ENCODE results near the gene SF3B2. TPM values are rescaled to one million over a fixed set of nuclear protein-coding genes. Genes with fewer than 3 reads are reported as not detected.

The SF3B2 gene
- total and polyA plus RNA-seq, 2 donors (not counting 1 experiment from before 2014, with no cell fraction given), result 139 to 205 TPM

DNA sequence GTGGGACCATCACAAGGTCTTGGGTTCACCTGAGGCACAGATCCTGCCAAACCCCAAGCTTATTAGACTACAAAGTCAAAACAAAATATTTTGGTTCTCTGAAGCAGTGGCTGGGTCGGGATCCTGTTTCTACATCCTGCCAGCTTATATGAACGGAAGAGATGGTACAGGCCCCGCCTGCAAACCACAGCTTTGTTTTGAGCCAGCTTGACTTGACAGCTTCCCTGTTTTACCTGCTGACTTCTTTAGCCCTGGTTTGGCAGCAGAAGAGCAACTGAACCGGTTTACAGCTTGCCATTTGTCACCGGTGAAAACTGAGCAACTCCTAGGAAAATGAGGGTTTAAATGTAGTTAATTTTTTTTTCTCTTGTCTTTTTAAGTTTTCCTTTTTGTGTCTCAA lies 29.3 kb downstream of the SF3B2 start:
- peaks cover 1 to 8% of the 10 kb centered on the region in 2 experiments for H3K36me3 ChIP-seq (replicated peaks in 1 of 2; ENCODE audit: control extremely low read depth in 1 of 2, control insufficient read depth in 1 of 2, extremely low read depth in 1 of 2, insufficient read depth in 2 of 2, low read length in 1 of 2)
- ATAC-seq (ENCODE audit: low read depth) (peak; percentile 92), DNase-seq (peak; percentile 89)
- no peaks in the 10 kb centered on the region for H3K27me3 Mint-ChIP-seq
- peak overlapping the region; percentile 95 for H3K27ac Mint-ChIP-seq
- no peaks in the 10 kb centered on the region for H3K9me3 Mint-ChIP-seq (ENCODE audit: insufficient read depth)
- CTCF ChIA-PET, result interaction anchor here (1.1 to 6.6 kb wide), 13 partner anchors 12 to 305 kb away, joined by 3 to 98 read pairs (median 6); partner anchors contain the start of gene PACS1
- peak overlapping the region; percentile 80 for H3K4me3 Mint-ChIP-seq
- peak overlapping the region in 4 of 5 experiments; percentile 27 to 60 (median 42) for H3K4me3 ChIP-seq (ENCODE audit: control extremely low read depth in 1 of 5, extremely low read depth in 1 of 5, insufficient read depth in 1 of 5, low read depth in 2 of 5, low read length in 4 of 5)
- peaks cover 92% of the 10 kb centered on the region for H3K4me1 Mint-ChIP-seq
- no peaks in the 10 kb centered on the region for H3K9me3 ChIP-seq (ENCODE audit: control extremely low read depth in 1 of 3, control insufficient read depth in 2 of 3, insufficient read depth in 1 of 3, low read length in 2 of 3)
- WGBS (ENCODE audit: insufficient coverage), result 0% methylated on average over 4 of the region's 5 CpGs
- peak overlapping the region; percentile 59 for H3K9ac ChIP-seq (ENCODE audit: low read length)
- peak overlapping the region; percentile 62 for H2AFZ ChIP-seq (ENCODE audit: insufficient read depth, low read depth, low read length, poor library complexity, severe bottlenecking)
- intact Hi-C loops (cut with micrococcal nuclease), result loop anchor here (1.0 to 2.0 kb wide), 4 partner anchors 11 to 45 kb away; partner anchors contain the start of gene PACS1
- H3K27ac ChIP-seq (ENCODE audit: low read length in 2 of 2), result peak overlapping the region; percentile 76 to 93
- peak overlapping the region; percentile 81 for H3K4me2 ChIP-seq (replicated peaks; ENCODE audit: low read depth, low read length, poor library complexity, severe bottlenecking)
- POLR2A ChIA-PET, result interaction anchor here (0.9 to 2.7 kb wide), 7 partner anchors 10 to 193 kb away, joined by 3 to 23 read pairs (median 5); partner anchors contain the start of genes FIBP, PACS1 and SF3B2
- no peaks in the 10 kb centered on the region for H3K27me3 ChIP-seq (replicated peaks in 1 of 4; ENCODE audit: control extremely low read depth in 1 of 4, control insufficient read depth in 3 of 4, insufficient read depth in 4 of 4, low read length in 3 of 4)
- H4K20me1 ChIP-seq (ENCODE audit: control insufficient read depth, insufficient read depth, low read length, poor library complexity, severe bottlenecking), result no peaks in the 10 kb centered on the region
- H3K79me2 ChIP-seq (ENCODE audit: control insufficient read depth, insufficient read depth, low read length), result peaks cover 92% of the 10 kb centered on the region
- H3K4me1 ChIP-seq (ENCODE audit: control insufficient read depth in 2 of 2, insufficient read depth in 2 of 2, low read length in 2 of 2), result peaks cover 84 to 91% of the 10 kb centered on the region in 2 donors
- no peak for TF ChIP-seq EZH2 (IDR thresholded peaks at IDR 0.05; ENCODE audit: borderline replicate concordance, insufficient read depth, low read depth, low read length, poor library complexity, severe bottlenecking)
- TF ChIP-seq, protein P1, sequence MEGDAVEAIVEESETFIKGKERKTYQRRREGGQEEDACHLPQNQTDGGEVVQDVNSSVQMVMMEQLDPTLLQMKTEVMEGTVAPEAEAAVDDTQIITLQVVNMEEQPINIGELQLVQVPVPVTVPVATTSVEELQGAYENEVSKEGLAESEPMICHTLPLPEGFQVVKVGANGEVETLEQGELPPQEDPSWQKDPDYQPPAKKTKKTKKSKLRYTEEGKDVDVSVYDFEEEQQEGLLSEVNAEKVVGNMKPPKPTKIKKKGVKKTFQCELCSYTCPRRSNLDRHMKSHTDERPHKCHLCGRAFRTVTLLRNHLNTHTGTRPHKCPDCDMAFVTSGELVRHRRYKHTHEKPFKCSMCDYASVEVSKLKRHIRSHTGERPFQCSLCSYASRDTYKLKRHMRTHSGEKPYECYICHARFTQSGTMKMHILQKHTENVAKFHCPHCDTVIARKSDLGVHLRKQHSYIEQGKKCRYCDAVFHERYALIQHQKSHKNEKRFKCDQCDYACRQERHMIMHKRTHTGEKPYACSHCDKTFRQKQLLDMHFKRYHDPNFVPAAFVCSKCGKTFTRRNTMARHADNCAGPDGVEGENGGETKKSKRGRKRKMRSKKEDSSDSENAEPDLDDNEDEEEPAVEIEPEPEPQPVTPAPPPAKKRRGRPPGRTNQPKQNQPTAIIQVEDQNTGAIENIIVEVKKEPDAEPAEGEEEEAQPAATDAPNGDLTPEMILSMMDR (IDR thresholded peaks at IDR 0.05), result no peak

DNA sequence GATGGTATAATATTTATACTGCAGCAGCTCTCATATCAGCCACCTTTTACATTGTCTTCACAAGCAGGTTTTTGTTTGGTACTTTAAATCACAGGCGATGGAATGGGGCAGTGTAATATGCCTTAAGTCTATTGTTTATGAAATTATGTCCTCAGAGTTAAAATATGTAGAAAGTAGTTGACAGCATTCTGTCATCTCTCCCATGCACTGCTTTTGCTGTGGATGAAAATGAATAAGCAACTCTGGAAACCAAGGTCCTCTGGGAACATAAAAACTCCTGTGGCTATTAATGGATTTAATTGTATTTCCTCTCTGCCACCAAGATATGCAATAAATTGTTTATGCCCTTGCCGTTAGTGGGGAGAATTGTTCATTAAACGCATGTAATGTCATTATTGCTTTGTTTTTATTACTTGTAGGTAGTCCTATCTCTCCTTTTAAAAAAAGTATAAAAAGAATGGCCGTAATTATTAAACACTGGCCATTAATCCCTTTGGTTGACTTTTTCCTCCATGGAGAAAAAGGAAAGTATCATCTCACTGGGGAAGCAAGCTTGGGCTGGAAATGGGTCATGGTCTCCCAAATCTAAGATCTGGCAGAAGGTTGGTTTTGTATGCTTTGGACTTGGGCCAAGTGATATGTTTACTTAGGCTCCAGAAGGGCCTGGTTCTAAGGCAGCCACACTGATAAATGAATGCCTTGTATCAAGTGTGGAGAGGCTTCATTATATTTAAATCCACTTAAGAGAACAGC lies 31.0 kb downstream of the SF3B2 start:
- no peak for TF ChIP-seq EZH2 (IDR thresholded peaks at IDR 0.05; ENCODE audit: borderline replicate concordance, insufficient read depth, low read depth, low read length, poor library complexity, severe bottlenecking)
- TF ChIP-seq, protein P1 (IDR thresholded peaks at IDR 0.05), result no peak
- peaks cover 1 to 4% of the 10 kb centered on the region in 2 experiments for H3K36me3 ChIP-seq (replicated peaks in 1 of 2; ENCODE audit: control extremely low read depth in 1 of 2, control insufficient read depth in 1 of 2, extremely low read depth in 1 of 2, insufficient read depth in 2 of 2, low read length in 1 of 2)
- H3K4me3 ChIP-seq (ENCODE audit: control extremely low read depth in 1 of 5, extremely low read depth in 1 of 5, insufficient read depth in 1 of 5, low read depth in 2 of 5, low read length in 4 of 5), result no peak overlapping the region
- Mint-ChIP-seq H3K4me1 (peaks cover 91% of the 10 kb centered on the region), H3K4me3 (peak overlapping the region; percentile 61), H3K27ac (peak overlapping the region; percentile 92), H3K9me3 (ENCODE audit: insufficient read depth) (no peaks in the 10 kb centered on the region), H3K27me3 (no peaks in the 10 kb centered on the region)
- no peak overlapping the region for H3K9ac ChIP-seq (ENCODE audit: low read length)
- ChIA-PET CTCF (interaction anchor here (0.6 to 5.3 kb wide), 6 partner anchors 13 to 1242 kb away, joined by 3 to 35 read pairs (median 4); partner anchors contain the start of gene PACS1), POLR2A (interaction anchor here (0.5 to 1.4 kb wide), 2 partner anchors 53 to 275 kb away, joined by 3 to 7 read pairs; no protein-coding TSS in a partner anchor)
- no peak for DNase-seq
- peak overlapping the region; percentile 45 to 93 for H3K27ac ChIP-seq (ENCODE audit: low read length in 2 of 2)
- peaks cover 93% of the 10 kb centered on the region for H3K79me2 ChIP-seq (ENCODE audit: control insufficient read depth, insufficient read depth, low read length)
- H4K20me1 ChIP-seq (ENCODE audit: control insufficient read depth, insufficient read depth, low read length, poor library complexity, severe bottlenecking), result no peaks in the 10 kb centered on the region
- H3K4me1 ChIP-seq (ENCODE audit: control insufficient read depth in 2 of 2, insufficient read depth in 2 of 2, low read length in 2 of 2), result peaks cover 82 to 86% of the 10 kb centered on the region in 2 donors
- H3K27me3 ChIP-seq (replicated peaks in 1 of 4; ENCODE audit: control extremely low read depth in 1 of 4, control insufficient read depth in 3 of 4, insufficient read depth in 4 of 4, low read length in 3 of 4), result no peaks in the 10 kb centered on the region
- no peak overlapping the region for H2AFZ ChIP-seq (ENCODE audit: insufficient read depth, low read depth, low read length, poor library complexity, severe bottlenecking)
- peak overlapping the region; percentile 81 for H3K4me2 ChIP-seq (replicated peaks; ENCODE audit: low read depth, low read length, poor library complexity, severe bottlenecking)
- intact Hi-C loops (cut with micrococcal nuclease), result no loop called here
- no peaks in the 10 kb centered on the region for H3K9me3 ChIP-seq (ENCODE audit: control extremely low read depth in 1 of 3, control insufficient read depth in 2 of 3, insufficient read depth in 1 of 3, low read length in 2 of 3)
- no CpG with 5 or more reads among the region's 4 CpGs for WGBS (ENCODE audit: insufficient coverage)
- no peak for ATAC-seq (ENCODE audit: low read depth)
